ENCODE data around the gene WDR27. TPM values are rescaled to one million over a fixed set of nuclear protein-coding genes. Genes with fewer than 3 reads are reported as not detected.

The WDR27 gene
- total and polyA plus RNA-seq, 2 experiments from 2014 or later, result 54.4 to 83.0 TPM

DNA sequence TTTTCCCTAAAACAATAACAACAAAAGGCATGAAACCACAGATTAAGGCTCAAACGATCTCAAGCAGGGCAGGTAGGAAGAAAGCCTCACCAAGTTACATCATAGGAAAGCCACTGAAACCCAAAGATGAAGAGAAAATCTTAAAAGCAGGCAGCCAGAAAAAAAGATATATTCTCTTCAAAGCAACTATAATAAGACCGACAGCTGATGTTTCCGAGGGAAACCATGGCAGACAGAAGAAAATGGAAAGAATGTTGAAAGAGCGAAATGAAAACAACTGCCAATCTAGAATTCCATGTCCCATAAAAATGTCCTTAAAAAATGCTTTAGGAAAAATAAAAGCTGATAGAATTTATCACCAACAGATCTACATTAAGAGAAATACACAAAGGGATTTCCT, 286.6 kb downstream of the WDR27 start:
- DNase-seq (ENCODE audit: low read depth in 1 of 2, low spot score in 1 of 2), result no peak
- Histone ChIP-seq H3K27ac (no peak overlapping the region), H3K4me1 (ENCODE audit: low read depth) (no peaks in the 10 kb centered on the region), H3K9me3 (ENCODE audit: low read depth) (no peaks in the 10 kb centered on the region), H3K27me3 (no peaks in the 10 kb centered on the region), H3K4me3 (no peak overlapping the region), H3K36me3 (no peaks in the 10 kb centered on the region)
- TF ChIP-seq, protein P1, sequence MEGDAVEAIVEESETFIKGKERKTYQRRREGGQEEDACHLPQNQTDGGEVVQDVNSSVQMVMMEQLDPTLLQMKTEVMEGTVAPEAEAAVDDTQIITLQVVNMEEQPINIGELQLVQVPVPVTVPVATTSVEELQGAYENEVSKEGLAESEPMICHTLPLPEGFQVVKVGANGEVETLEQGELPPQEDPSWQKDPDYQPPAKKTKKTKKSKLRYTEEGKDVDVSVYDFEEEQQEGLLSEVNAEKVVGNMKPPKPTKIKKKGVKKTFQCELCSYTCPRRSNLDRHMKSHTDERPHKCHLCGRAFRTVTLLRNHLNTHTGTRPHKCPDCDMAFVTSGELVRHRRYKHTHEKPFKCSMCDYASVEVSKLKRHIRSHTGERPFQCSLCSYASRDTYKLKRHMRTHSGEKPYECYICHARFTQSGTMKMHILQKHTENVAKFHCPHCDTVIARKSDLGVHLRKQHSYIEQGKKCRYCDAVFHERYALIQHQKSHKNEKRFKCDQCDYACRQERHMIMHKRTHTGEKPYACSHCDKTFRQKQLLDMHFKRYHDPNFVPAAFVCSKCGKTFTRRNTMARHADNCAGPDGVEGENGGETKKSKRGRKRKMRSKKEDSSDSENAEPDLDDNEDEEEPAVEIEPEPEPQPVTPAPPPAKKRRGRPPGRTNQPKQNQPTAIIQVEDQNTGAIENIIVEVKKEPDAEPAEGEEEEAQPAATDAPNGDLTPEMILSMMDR (IDR thresholded peaks at IDR 0.05; ENCODE audit: low read depth, low read length), result no peak

DNA sequence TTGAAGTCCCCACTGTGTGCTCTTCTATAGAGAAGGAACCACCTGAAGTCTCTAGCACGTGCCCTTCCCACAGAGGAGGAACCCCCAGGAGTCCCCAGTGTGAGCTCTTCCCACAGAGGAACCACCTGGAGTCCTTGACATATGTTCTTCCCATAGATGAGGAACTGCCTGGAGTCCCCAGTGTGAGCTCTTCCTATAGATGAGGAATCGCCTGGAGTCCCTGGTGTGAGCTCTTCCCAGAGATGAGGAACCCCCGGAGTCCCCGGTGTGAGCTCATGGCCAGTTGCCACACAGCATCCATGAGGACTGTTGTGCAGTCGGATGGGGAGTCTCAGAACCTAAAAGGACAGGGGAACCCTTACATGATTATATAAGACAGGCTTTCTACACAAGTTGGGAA, 290.1 kb downstream of the WDR27 start:
- Histone ChIP-seq H3K4me3 (no peak overlapping the region), H3K27ac (no peak overlapping the region), H3K27me3 (no peaks in the 10 kb centered on the region), H3K36me3 (no peaks in the 10 kb centered on the region), H3K9me3 (ENCODE audit: low read depth) (no peaks in the 10 kb centered on the region), H3K4me1 (ENCODE audit: low read depth) (no peaks in the 10 kb centered on the region)
- no peak for DNase-seq (ENCODE audit: low read depth in 1 of 2, low spot score in 1 of 2)
- TF ChIP-seq, protein P1 (IDR thresholded peaks at IDR 0.05; ENCODE audit: low read depth, low read length), result no peak

DNA sequence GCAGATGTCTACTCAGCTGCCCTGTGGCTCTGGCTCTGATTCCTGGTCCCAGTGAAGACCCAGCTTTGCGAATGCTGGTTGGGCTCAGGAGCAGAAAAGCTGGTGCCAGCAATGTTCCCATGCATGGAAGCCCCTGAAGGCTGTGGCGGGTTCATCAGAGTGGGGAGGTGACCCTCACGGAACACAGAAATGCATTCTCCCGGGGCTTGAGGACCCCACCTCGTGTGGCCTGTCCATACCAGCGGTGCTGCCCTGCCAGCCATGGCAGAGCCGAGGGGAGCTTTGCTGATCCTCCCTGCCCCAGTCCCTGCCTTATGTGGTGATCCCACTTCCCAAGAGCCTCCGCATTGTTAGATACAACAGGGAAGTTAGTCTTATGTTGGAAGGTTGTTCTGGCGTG, 290.5 kb downstream of the WDR27 start:
- Histone ChIP-seq H3K9me3 (ENCODE audit: low read depth) (no peaks in the 10 kb centered on the region), H3K27me3 (no peaks in the 10 kb centered on the region), H3K4me1 (ENCODE audit: low read depth) (no peaks in the 10 kb centered on the region), H3K4me3 (no peak overlapping the region), H3K36me3 (no peaks in the 10 kb centered on the region), H3K27ac (no peak overlapping the region)
- no peak for DNase-seq (ENCODE audit: low read depth in 1 of 2, low spot score in 1 of 2)
- TF ChIP-seq, protein P1 (IDR thresholded peaks at IDR 0.05; ENCODE audit: low read depth, low read length), result no peak

DNA sequence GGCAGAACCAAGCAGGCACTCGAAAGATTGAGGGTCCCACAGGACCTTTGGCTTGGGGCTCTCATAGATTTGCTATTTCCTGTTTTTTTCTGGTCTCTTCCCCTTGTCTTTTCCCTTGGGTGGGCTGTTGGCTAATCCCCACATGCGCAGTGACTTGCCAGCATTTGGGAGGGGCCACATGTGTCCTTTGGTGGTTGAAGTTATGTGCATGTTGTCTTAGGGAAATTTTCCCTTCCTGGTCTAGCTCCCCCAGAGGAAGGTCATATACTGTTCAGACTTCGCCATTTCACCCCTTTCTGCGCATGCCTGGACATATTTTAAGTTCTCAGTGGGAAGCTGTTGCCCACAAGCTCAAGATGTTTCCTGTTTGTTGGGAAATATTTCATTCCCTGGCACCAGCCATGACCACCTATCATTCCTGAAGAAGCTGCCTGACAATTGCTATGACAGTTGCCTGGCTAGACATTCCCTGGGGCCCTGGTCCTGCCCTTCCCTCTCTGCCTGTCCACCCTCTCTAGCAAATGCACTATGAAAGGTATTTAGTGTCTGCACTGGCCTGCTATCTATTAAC, 292.0 kb downstream of the WDR27 start:
- Histone ChIP-seq H3K27me3 (no peaks in the 10 kb centered on the region), H3K4me3 (no peak overlapping the region), H3K4me1 (ENCODE audit: low read depth) (no peaks in the 10 kb centered on the region), H3K9me3 (ENCODE audit: low read depth) (no peaks in the 10 kb centered on the region), H3K36me3 (no peaks in the 10 kb centered on the region), H3K27ac (no peak overlapping the region)
- DNase-seq (ENCODE audit: low read depth in 1 of 2, low spot score in 1 of 2), result peak in 1 of 2 donors; percentile 43
- TF ChIP-seq, protein P1 (IDR thresholded peaks at IDR 0.05; ENCODE audit: low read depth, low read length), result no peak

DNA sequence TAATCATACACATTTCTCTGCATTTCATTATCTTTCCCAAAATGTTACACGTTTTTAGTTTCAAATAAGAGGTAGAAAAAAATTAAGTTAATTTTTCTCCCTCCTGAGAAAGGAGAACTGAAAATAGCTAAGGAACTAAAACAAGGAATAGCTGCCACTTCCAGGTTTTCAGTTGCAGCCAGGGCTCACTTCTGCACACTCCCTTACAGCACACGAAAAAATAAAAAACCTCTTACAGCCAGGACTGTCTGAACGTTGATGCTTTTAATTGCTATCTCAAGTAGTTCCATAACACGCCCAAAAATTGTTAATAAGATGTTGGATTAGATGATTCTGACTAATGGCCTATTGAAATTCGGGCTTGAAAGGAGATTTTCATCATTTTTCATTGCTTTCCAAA, 294.5 kb downstream of the WDR27 start:
- TF ChIP-seq, protein P1 (IDR thresholded peaks at IDR 0.05; ENCODE audit: low read depth, low read length), result no peak
- Histone ChIP-seq H3K27me3 (no peaks in the 10 kb centered on the region), H3K36me3 (no peaks in the 10 kb centered on the region), H3K4me1 (ENCODE audit: low read depth) (no peaks in the 10 kb centered on the region), H3K9me3 (ENCODE audit: low read depth) (no peaks in the 10 kb centered on the region), H3K4me3 (no peak overlapping the region), H3K27ac (no peak overlapping the region)
- no peak for DNase-seq (ENCODE audit: low read depth in 1 of 2, low spot score in 1 of 2)

Other genes starting within 250 kb of the WDR27 start
- 53.0 and 58.4 TPM in 2 replicates for gene C6orf120, start 97 bp upstream of the WDR27 start, total RNA-seq
- 27.5 and 46.6 TPM in 2 replicates for gene C6orf120, start 97 bp upstream of the WDR27 start, polyA plus RNA-seq
- gene PHF10, start 22.5 kb upstream of the WDR27 start, total RNA-seq, result 26.0 and 32.0 TPM in 2 replicates
- gene PHF10, start 22.5 kb upstream of the WDR27 start, polyA plus RNA-seq, result 31.5 and 43.3 TPM in 2 replicates
- 1.9 and 2.9 TPM in 2 replicates for gene DYNLT2, start 49.5 kb upstream of the WDR27 start, total RNA-seq
- 2.4 and 5.0 TPM in 2 replicates for gene DYNLT2, start 49.5 kb upstream of the WDR27 start, polyA plus RNA-seq
- gene ERMARD, start 49.6 kb upstream of the WDR27 start, total RNA-seq, result 16.3 and 21.2 TPM in 2 replicates
- 20.9 and 32.4 TPM in 2 replicates for gene ERMARD, start 49.6 kb upstream of the WDR27 start, polyA plus RNA-seq